Stimulated activated CD8-positive, alpha-beta memory T cell treated with anti-CD3 and anti-CD28 coated beads, Interleukin-2, amount 100 ng/mL, for 48 hours (primary cell): ENCODE results near the gene CRHR1.

Experiments
- DNase-seq, 2 donors: peaks; one replicate each; pipeline ENCODE4 v3.0.0-alpha.2; 2020; ENCODE audit warnings: low read depth in 2 of 2

Gene CRHR1

GRCh38 chr17:45823598-45823997 is 39.5 kb downstream of the CRHR1 start:
- no peak for DNase-seq

GRCh38 chr17:45824475-45824874 is 40.4 kb downstream of the CRHR1 start:
- no peak for DNase-seq

GRCh38 chr17:45824901-45825492 is 40.9 kb downstream of the CRHR1 start:
- no peak for DNase-seq

GRCh38 chr17:45825792-45826191 is 41.7 kb downstream of the CRHR1 start:
- no peak for DNase-seq

- DNase-seq: no peak
Observed at GRCh38 chr17:45826919-45827588, 42.9 kb downstream of the CRHR1 start.

- no peak for DNase-seq
Observed at GRCh38 chr17:45828171-45828570, 44.1 kb downstream of the CRHR1 start.

- no peak for DNase-seq
Observed at GRCh38 chr17:45828582-45829133, 44.5 kb downstream of the CRHR1 start.

- DNase-seq: no peak
Observed at GRCh38 chr17:45833920-45834319, 49.8 kb downstream of the CRHR1 start.

GRCh38 chr17:45834471-45835396 is 50.6 kb downstream of the CRHR1 start:
- DNase-seq: no peak

- DNase-seq: no peak
Observed at GRCh38 chr17:45835481-45835880, 51.4 kb downstream of the CRHR1 start.

GRCh38 chr17:45836047-45837044 is 52.2 kb downstream of the CRHR1 start:
- no peak for DNase-seq

- DNase-seq: no peak
Observed at GRCh38 chr17:45837187-45837586, 53.1 kb downstream of the CRHR1 start.

GRCh38 chr17:45837603-45838002 is 53.5 kb downstream of the CRHR1 start:
- no peak for DNase-seq

- DNase-seq: no peak
Observed at GRCh38 chr17:45838751-45839295, 54.7 kb downstream of the CRHR1 start.

GRCh38 chr17:45839442-45839841 is 55.3 kb downstream of the CRHR1 start:
- DNase-seq: no peak

GRCh38 chr17:45841186-45841585 is 57.1 kb downstream of the CRHR1 start:
- no peak for DNase-seq

GRCh38 chr17:45841883-45842525 is 57.9 kb downstream of the CRHR1 start:
- no peak for DNase-seq

GRCh38 chr17:45843722-45844121 is 59.6 kb downstream of the CRHR1 start:
- no peak for DNase-seq

GRCh38 chr17:45844695-45845375 is 60.7 kb downstream of the CRHR1 start, which contains the start of gene SPPL2C:
Gene SPPL2C, plus strand, starts transcription at chr17:45844881. Its CDS starts 26 bp downstream, at chr17:45844907.
- DNase-seq: no peak
